ENCODE data around the gene AK9. TPM values are rescaled to one million over a fixed set of nuclear protein-coding genes. Genes with fewer than 3 reads are reported as not detected.
"Not testable (repeated sequence)": the region's sequence is repeated elsewhere in the genome, so short reads cannot be mapped to it uniquely, and the experiment has no call there.

Gene AK9
- total RNA-seq, 2 experiments from 2014 or later: 8.0 to 8.2 TPM

DNA sequence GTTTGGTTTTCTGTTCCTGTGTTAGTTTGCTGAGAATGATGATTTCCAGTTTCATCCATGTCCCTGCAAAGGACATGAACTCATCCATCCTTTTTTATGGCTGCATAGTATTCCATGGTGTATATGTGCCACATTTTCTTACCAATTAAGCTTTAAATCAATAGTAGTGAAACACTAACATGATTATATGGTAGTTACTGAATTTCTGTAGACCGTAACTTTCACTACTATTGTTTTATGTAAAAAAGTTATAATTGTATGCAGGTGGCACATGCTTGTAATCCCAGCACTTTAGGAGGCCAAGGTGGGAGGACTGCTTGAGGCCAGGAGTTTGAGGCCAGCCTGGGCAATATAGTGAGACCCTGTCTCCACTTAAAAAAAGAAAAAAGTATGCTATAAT lies 229.8 kb downstream of the AK9 start:
- DNase-seq; H3K9me3 Mint-ChIP-seq; H3K27me3 Mint-ChIP-seq; H3K4me3 Mint-ChIP-seq; ATAC-seq (ENCODE audit: low read depth); H3K27ac Mint-ChIP-seq: not testable (repeated sequence)
- POLR2A ChIA-PET: interaction anchor here (0.6 kb wide), 1 partner anchor 13 kb away, joined by 4 read pairs; no protein-coding TSS in a partner anchor
- H3K4me1 Mint-ChIP-seq: peaks cover 45% of the 10 kb centered on the region
- H3K36me3 Mint-ChIP-seq: peaks cover 34% of the 10 kb centered on the region

GRCh38 chr6:109460161-109460829 lies 230.7 kb downstream of the AK9 start:
- no peak for ATAC-seq (ENCODE audit: low read depth)
- Mint-ChIP-seq H3K36me3 (peaks cover 30% of the 10 kb centered on the region), H3K27ac (no peak overlapping the region), H3K9me3 (peaks cover 1% of the 10 kb centered on the region), H3K4me1 (peaks cover 42% of the 10 kb centered on the region), H3K27me3 (no peaks in the 10 kb centered on the region), H3K4me3 (no peak overlapping the region)
- POLR2A ChIA-PET: interaction anchor here (0.6 to 7.7 kb wide), 4 partner anchors 9 to 79 kb away, joined by 5 to 92 read pairs (median 8); partner anchors contain the start of genes PPIL6, SMPD2 and ZBTB24
- no peak for DNase-seq

DNA sequence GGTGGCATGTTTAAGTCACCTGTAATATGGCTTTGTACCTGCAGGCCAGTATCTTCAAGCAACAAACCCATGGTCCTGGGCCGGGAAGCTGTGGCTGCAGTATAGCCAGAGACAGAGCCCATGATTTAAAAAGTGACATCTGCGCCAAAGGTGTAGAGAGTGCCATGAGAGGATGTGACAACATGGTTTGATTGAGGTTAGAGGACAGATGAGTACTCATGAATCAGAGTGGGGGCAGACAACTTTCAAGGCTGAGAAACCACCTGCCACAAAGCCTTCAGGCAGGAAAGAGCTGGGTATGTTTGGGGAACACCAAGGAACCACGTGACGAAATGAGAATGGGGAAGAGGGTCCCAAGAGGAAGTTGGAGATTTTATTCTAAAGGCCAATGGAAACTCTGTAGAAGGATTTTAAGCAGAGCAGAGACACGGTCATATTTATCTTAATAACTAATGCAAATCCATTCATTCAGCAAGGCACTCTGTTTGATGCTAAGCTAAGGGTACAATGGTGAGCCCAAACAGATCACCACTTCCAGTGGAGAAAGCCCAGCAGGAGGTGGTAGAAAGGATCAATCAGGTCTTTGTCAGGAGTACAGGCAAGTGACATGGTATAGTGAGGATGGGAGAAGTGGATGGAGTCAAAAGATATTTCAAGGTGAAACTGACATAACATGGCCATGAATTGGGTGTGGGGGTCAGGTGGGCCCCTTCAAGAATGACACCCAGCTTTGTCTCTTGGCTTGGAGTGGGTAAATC lies 232.0 kb downstream of the AK9 start:
- no peaks in the 10 kb centered on the region for H3K27me3 Mint-ChIP-seq
- ATAC-seq (ENCODE audit: low read depth): peak; percentile 34
- no peak for DNase-seq
- POLR2A ChIA-PET: interaction anchor here (0.8 to 7.7 kb wide), 8 partner anchors 11 to 76 kb away, joined by 3 to 92 read pairs (median 4); partner anchors contain the start of genes CD164 and ZBTB24
- H3K4me3 Mint-ChIP-seq: peak overlapping the region; percentile 36
- H3K9me3 Mint-ChIP-seq: peaks cover 1% of the 10 kb centered on the region
- H3K36me3 Mint-ChIP-seq: peaks cover 22% of the 10 kb centered on the region
- H3K4me1 Mint-ChIP-seq: peaks cover 40% of the 10 kb centered on the region
- peak overlapping the region; percentile 76 for H3K27ac Mint-ChIP-seq

GRCh38 chr6:109457562-109457996 lies 233.4 kb downstream of the AK9 start:
- H3K9me3 Mint-ChIP-seq: peaks cover 1% of the 10 kb centered on the region
- H3K36me3 Mint-ChIP-seq: peaks cover 16% of the 10 kb centered on the region

DNA sequence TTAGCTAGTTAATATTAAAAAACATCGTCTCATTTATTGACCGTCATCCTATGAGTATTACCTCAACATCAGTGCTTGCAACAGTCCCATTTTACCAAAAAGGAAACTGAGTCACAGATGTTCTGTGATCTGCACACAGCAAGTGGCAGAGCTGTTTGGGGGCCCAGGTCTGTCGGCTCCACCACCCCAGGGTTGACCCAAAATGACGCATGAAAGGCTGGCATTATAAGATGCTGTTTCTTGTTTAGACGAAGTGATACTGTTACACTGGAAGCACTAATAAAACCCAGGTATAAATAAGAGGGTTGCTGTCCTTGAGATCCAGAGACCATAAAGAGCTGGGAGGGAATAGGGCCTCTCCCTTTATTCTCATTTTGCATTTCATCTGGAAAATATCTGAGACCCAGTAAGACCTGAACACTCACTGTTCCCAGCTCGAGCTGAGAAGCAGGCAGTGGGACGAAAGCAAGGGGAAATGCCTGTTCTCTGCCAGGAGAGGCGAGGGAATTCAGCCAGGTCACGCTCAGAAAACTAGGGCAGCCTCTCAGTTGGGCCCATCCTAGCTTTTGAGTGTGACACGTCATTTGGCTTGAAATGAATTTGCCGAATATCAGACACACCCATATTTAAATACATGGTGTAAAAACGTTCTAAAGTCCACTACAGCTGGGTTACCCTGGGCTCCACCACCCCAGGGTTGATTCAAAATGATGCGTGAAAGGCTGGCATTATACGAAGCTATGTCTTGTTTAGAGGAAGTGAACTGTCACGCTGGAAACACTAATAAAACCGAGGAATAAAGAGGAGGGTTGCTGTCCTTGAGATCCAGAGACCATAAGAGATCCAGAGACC lies 234.1 kb downstream of the AK9 start:
- no peak for DNase-seq
- ATAC-seq (ENCODE audit: low read depth): no peak
- no peaks in the 10 kb centered on the region for H3K27me3 Mint-ChIP-seq
- H3K36me3 Mint-ChIP-seq: peaks cover 10% of the 10 kb centered on the region
- POLR2A ChIA-PET: interaction anchor here (0.5 to 7.7 kb wide), 7 partner anchors 14 to 1517 kb away, joined by 3 to 92 read pairs (median 4); partner anchors contain the start of genes CD164, PPIL6, SMPD2 and ZBTB24
- peaks cover 42% of the 10 kb centered on the region for H3K4me1 Mint-ChIP-seq
- peak overlapping the region; percentile 63 for H3K4me3 Mint-ChIP-seq
- peaks cover under 1% of the 10 kb centered on the region for H3K9me3 Mint-ChIP-seq
- peak overlapping the region; percentile 64 for H3K27ac Mint-ChIP-seq

More at GRCh38 chr6:109457562-109457996, 233.4 kb downstream of the AK9 start:
- peak overlapping the region; percentile 22 for H3K4me3 Mint-ChIP-seq
- POLR2A ChIA-PET: interaction anchor here (0.5 to 7.7 kb wide), 5 partner anchors 15 to 1517 kb away, joined by 3 to 92 read pairs (median 16); partner anchors contain the start of genes CD164, PPIL6, SMPD2 and ZBTB24
- peak overlapping the region; percentile 7 for H3K27ac Mint-ChIP-seq
- DNase-seq (no peak), ATAC-seq (ENCODE audit: low read depth) (no peak)
- H3K27me3 Mint-ChIP-seq: no peaks in the 10 kb centered on the region
- H3K4me1 Mint-ChIP-seq: peaks cover 44% of the 10 kb centered on the region

DNA sequence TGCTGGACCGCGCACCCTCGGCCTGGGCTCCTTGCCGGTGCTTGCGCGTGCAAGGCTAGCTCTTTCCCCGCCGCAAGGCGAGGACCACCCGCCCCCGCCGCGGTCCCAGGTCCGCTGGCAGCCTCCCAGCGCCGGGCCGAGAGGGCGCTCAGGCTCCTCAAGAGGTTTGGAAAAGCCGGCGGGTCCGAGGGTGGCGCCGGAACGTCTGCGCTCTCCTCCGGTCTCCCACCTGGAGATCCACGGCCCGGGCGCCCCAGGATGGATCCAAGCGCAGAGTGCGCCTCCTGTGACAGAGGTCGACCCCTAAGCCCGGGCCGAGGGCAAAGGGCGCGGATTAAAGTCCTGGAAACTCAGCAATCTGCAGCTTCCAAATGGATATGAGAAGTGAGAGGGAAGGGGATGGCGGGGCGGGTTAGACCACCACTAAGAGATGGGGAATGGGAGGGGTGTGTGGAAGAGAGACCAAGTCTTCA lies 234.9 kb downstream of the AK9 start:
- H3K36me3 Mint-ChIP-seq: peaks cover 10% of the 10 kb centered on the region
- H3K27me3 Mint-ChIP-seq: no peaks in the 10 kb centered on the region
- no peaks in the 10 kb centered on the region for H3K9me3 Mint-ChIP-seq
- no peak overlapping the region for H3K27ac Mint-ChIP-seq
- ATAC-seq (ENCODE audit: low read depth) (no peak), DNase-seq (no peak)
- peak overlapping the region; percentile 95 for H3K4me3 Mint-ChIP-seq
- POLR2A ChIA-PET: interaction anchor here (0.8 to 7.7 kb wide), 9 partner anchors 10 to 74 kb away, joined by 3 to 92 read pairs (median 5); partner anchors contain the start of genes CD164, PPIL6, SMPD2 and ZBTB24
- peaks cover 45% of the 10 kb centered on the region for H3K4me1 Mint-ChIP-seq

- H3K4me3 Mint-ChIP-seq: peak within 1 kb of the TSS; percentile 95
- peak; percentile 87 for DNase-seq
- ATAC-seq (ENCODE audit: low read depth): peak; percentile 67
- H3K4me1 Mint-ChIP-seq: peaks cover 49% of the 10 kb centered on the region
- POLR2A ChIA-PET: interaction anchor here (0.5 to 7.7 kb wide), 10 partner anchors 9 to 1624 kb away, joined by 3 to 92 read pairs (median 4); partner anchors contain the start of genes CD164, PPIL6, SMPD2 and ZBTB24
- no peaks in the 10 kb centered on the region for H3K27me3 Mint-ChIP-seq
- H3K36me3 Mint-ChIP-seq: peaks cover 12% of the 10 kb centered on the region
- H3K9me3 Mint-ChIP-seq: no peaks in the 10 kb centered on the region
- H3K27ac Mint-ChIP-seq: peak within 1 kb of the TSS; percentile 97
Observed at GRCh38 chr6:109455437-109456110, 235.4 kb downstream of the AK9 start, which contains the start of gene MICAL1. Gene MICAL1, minus strand, starts transcription at chr6:109455772. Its CDS starts 1,576 bp downstream, at chr6:109454196.

DNA sequence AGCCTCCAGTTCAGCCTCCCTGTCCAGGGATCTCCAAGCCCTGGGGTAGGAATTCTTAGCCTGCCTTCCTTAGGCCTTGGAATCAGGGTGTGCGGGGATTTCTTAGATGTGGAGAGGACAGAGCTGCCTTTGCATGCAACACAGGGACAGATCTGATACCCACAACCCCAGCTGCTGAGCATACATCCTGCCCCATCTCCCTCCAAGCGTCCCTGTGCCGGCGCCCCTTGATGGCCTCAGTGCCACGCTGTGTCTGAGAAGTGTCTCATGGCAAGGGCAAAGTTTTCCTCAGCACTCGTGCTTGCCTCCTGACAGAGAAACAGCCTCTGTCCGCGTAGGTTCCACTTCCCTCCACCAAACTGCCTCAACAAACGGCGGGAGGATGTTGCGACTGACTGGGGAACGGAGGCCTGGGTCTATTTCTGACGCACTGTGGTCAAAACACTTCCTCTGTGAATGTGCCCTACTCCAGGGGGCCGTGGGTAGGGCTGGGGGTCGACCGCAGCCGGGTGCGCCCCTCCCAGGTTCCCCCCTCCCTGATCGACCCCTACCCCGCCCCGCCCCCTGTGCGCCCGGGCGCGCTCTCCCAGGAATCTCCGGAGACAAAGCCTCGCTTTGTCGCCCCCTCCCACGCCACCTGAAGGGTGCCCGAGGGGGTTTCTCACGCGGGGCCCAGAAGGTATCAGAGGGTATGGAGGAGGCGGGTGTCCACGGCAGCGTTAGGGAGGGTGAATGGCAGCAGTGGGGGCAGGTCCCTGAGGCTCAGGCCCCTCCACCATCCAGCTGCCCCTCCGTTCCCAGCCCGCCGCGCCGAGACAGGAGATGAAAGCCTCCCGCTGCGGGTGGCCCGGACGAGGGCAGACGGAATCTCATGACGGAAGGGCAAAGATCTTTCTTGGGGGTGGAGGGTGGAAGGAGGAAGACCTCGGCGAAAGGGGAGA lies 236.2 kb downstream of the AK9 start:
- Mint-ChIP-seq H3K36me3 (peaks cover 13% of the 10 kb centered on the region), H3K4me1 (peaks cover 54% of the 10 kb centered on the region), H3K27ac (peak overlapping the region; percentile 97), H3K9me3 (no peaks in the 10 kb centered on the region), H3K27me3 (no peaks in the 10 kb centered on the region), H3K4me3 (peak overlapping the region; percentile 95)
- DNase-seq: peak; percentile 75
- peak; percentile 41 for ATAC-seq (ENCODE audit: low read depth)
- POLR2A ChIA-PET: interaction anchor here (0.6 to 7.7 kb wide), 11 partner anchors 8 to 776 kb away, joined by 3 to 92 read pairs (median 6); partner anchors contain the start of genes CD164, PPIL6, SMPD2 and ZBTB24

DNA sequence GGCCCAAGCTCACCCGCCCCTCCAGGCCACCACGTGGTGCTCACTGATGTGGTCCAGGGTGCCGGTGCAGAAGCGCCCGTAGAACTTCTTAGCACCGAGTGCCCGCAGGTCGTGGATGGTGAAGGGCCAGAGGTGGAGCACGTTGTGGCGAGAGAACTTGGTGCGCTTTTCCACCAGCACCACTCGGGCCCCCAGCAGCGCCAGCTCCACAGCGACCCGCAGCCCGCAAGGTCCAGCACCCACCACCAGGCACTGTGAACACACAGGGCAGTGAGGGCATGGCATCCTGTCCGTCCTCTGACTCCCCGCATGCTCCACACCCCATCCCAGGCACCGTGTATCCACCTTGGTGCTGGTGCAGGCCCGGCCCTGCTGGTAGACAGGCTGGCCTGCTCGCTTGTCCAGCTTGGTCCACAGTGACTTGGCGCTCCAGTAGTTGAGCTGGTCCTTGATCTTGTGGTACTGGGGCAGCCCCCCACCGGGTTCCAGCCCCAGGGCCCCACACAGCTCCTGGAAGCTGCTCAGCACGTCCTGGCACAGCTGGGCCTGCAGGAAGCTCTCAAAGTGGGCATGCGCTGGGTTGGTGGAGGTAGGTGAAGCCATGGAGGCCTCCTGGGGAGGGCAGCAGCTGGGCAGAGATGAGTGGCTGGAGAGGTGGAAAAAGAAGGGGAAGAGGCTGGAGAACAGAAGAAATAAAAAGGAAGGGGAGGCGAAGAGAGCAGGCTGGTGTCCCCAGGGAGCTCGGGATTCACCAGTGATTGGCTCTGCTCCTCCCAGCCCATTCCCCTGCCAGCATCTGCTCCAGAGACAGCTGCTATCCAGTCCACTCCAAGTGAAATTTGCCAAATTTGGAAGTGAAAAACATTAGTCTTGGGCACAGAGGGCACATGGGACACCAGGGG lies 237.2 kb downstream of the AK9 start:
- H3K4me1 Mint-ChIP-seq: peaks cover 54% of the 10 kb centered on the region
- DNase-seq (no peak), ATAC-seq (ENCODE audit: low read depth) (no peak)
- peak overlapping the region; percentile 97 for H3K27ac Mint-ChIP-seq
- POLR2A ChIA-PET: interaction anchor here (0.9 to 7.7 kb wide), 6 partner anchors 11 to 72 kb away, joined by 3 to 92 read pairs (median 39); partner anchors contain the start of genes CD164, PPIL6, SMPD2 and ZBTB24
- peaks cover 15% of the 10 kb centered on the region for H3K36me3 Mint-ChIP-seq
- H3K27me3 Mint-ChIP-seq: no peaks in the 10 kb centered on the region
- H3K4me3 Mint-ChIP-seq: peak overlapping the region; percentile 95
- H3K9me3 Mint-ChIP-seq: no peaks in the 10 kb centered on the region

DNA sequence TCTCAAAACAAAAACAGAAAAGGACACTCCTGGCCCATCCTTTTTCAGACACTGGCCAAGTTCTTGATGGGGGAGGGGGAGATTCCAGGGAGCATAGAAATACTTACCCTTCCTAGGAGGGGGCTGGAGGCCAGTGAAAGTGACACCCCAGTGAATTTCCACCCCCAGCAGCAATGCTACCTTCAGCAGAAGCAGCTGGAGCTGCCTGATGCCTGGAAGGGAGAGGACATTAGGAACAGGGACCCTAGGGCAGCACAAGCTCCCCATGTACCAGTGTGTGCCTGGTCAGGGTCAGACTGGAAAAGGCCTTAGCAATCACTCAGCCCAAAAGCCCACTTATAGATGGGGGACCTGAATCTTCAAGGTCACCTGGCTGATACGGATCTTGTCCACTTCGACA lies 237.8 kb downstream of the AK9 start:
- DNase-seq: no peak
- Mint-ChIP-seq H3K9me3 (no peaks in the 10 kb centered on the region), H3K4me1 (peaks cover 51% of the 10 kb centered on the region), H3K27ac (peak overlapping the region; percentile 45), H3K4me3 (no peak overlapping the region), H3K27me3 (no peaks in the 10 kb centered on the region), H3K36me3 (peaks cover 17% of the 10 kb centered on the region)
- no peak for ATAC-seq (ENCODE audit: low read depth)
- POLR2A ChIA-PET: interaction anchor here (3.1 to 7.7 kb wide), 4 partner anchors 11 to 70 kb away, joined by 14 to 92 read pairs (median 60); partner anchors contain the start of genes CD164, PPIL6, SMPD2 and ZBTB24

All from activated naive CD8-positive, alpha-beta T cell treated with anti-CD3 and anti-CD28 coated beads, Interleukin-2, amount 10 ng/mL, durations not matched to agents 7 days and 5 days (primary cell).